NCI-H446 treated with DMSO at 0.1 percent for 48 hours (cell line): Measurements from ENCODE around the gene CAMK2G.

Experiments
- DNase-seq: peaks from one replicate; lab custom pipeline; 2025; lab: John Stamatoyannopoulos, UW

The CAMK2G gene

DNA sequence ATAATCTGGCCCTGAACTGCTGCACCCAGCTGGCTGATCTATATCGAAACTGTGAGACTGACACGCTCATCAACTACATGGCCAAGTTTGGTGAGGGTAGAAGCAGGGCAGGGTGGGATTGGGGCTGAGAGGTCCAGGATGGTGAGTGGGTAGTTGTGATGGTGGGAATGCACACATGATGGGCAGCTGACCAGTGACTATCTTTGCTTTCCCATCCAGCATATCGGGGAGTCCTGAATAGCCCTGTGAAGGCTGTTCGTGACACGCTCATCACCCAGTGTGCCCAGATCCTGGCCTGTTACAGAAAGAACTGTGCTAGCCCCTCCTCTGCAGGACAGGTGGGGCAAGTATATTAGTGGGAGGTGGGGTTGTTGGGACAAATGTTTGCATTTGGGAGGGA is 105.0 kb downstream of the CAMK2G start:
- no peak for DNase-seq

DNA sequence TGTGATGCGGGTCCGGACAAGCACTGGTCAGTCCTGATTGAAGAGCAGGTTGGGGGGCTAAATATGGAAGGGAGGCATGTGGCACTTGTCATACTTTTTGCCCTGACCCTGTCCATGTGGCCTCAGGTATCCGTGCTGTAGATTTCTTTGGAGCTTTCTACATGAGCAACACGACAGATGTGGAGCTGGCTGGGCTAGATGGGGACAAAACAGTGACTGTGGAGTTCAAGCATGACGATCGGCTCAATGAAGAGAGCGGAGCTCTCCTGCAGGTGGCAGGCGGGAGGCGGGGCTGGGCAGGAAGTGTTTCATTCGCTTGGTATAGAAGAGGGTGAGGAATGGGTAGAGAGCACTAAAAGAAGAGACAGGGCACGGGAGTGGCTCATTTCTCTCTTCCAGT is 105.5 kb downstream of the CAMK2G start:
- DNase-seq: no peak

DNA sequence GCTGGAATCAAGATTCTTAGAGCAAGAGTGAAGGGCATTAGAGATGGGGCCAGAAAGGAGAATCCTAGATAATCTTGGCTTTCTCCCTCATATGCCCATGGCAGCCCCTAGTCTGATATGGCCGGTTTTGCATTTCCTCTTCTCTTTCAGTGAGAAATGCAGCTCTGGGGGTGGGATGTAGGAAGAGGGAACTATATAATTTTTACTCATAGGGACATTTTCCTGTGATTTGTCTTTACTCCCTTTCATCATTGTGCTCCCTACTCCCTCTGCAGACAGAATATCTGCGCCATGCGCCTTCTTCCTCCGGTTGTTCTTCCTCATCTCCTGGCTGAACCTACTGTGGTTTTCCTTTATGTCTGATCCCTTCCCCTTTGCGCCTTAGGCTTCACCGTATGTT is 109.3 kb downstream of the CAMK2G start:
- DNase-seq: no peak

DNA sequence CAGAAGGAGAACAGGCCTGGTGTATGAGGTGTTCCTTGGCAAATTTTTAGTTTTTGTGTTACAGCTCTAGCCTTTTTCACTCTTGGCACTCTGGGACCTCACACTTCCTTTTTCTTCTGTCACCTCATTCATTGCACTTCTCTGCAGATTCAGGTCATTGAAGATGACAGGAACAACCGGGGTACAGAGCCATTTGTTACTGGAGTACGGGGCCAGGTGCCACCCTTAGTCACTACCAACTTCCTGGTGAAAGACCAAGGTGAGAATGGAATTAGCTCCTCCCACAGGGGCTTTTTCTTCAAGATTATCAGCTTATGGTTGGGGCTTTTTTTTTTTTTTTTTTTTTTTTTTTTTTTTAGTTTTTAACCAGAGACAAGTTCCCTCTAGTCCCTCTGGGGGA is 111.0 kb downstream of the CAMK2G start:
- no peak for DNase-seq

DNA sequence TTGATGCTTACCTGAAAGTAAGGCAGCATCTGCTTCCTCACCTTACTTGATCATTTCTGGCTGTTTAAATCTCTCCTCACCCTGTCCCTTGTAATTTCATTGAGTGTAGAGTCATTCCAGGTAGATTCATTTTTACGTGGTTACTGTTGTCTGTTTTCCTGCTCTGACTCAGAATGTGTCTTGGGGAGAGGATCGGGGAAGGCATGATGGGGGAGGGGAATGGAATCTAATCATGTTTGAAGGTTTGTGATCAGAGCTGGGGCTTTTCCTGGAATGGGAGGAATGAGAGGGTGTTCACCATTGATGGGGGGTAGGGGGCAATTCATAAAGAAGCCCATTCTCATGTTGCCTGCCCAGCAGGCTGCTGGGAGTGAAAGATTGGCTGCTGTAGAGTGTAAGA is 111.4 kb downstream of the CAMK2G start:
- no peak for DNase-seq
